GM12873 (cell line): ENCODE data around the gene ZBTB42.

Source experiments
- CTCF ChIP-seq: IDR thresholded peaks from 2 replicates; pipeline ENCODE4 v1.5.1; 2012; ENCODE audit warnings: low read depth, mild to moderate bottlenecking, moderate library complexity, low read length, control low read depth; ENCODE audit not compliant: insufficient read depth; ENCODE audit errors: missing control alignments

Gene ZBTB42

DNA sequence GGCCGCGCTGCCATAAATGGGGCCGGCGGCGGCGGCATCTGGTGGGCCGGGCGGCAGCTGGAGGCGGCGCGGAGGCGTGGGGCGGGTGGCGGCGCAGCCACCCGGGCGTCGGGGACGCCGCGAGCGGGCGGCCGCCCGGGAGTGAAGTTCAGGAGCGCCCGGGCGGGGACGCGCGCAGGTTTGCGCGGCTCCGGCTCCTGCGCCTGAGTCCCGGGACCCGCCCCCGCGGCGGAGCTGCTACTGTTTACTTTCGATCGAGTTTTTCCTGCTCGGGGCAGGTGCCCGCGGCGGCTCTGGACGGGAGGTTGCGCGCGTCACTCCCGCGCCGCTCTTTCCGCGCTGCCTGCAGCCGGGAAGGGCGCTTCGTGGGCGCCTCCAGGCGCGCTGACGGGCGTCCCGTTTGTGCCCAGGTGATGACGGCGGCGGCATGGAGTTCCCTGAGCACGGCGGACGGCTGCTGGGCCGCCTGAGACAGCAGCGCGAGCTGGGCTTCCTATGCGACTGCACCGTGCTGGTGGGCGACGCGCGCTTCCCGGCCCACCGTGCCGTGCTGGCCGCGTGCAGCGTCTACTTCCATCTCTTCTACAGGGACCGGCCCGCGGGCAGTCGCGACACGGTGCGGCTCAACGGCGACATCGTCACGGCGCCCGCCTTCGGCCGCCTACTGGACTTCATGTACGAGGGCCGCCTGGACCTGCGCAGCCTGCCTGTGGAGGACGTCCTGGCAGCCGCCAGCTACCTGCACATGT is at the start of gene ZBTB42:
Gene ZBTB42, plus strand, starts transcription at position 331 of the 749 bp plus-strand sequence. Its CDS starts 97 bp downstream, at position 428.
- TF ChIP-seq CTCF, result no peak

DNA sequence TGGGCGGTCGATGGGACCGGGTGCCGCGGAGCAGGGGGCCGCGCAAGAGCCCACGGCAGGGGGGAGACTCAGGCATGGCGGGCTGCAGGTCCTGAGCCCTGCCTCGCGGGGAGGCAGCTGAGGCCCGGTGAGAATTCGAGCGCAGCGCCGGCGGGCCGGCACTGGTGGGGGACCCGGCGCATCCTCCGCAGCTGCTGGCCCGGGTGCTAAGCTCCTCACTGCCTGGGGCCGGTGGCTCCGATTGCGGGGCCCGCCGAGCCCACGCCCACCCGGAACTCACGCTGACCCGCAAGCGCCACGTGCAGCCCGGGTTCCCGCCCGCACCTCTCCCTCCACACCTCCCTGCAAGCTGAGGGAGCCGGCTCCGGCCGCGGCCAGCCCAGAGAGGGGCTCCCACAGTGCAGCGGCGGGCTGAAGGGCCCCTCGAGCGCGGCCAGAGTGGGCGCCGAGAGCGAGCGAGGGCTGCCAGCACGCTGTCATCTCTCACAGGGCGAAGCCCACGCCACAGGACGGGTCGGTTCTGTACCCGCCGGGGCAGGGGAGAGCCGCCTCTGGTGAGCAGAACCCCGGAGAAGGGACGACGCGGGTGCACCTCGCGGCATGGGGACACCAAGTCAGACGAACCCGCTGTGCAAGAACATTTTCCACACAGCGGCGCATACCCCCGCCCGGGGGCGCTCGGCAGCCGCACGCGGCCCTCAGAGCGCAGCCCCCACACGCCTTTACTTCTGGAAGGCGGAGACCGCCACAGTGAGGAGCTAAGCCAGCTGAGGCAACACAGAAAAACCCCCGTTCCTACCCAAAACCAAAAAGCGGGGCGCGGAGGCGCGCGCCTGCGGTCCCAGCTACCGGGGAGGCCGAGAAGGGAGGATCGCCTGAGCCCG is 49.1 kb upstream of the ZBTB42 start:
- no peak for TF ChIP-seq CTCF

DNA sequence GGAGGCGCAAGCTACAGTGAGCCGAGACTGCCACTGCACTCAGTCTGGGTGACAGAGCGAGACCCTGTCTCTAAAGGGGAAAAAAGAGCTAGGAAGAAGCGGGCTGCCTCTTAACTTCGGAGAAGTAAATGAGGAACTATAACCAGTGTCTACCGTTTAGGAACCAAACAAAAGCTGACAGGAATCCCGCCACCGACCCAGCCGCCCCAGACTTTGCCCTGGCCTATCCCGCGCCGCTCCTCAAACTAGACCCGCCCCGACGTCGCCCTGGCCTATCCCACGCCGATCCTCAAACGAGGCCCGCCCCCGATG is 48.5 kb upstream of the ZBTB42 start:
- no peak for TF ChIP-seq CTCF

DNA sequence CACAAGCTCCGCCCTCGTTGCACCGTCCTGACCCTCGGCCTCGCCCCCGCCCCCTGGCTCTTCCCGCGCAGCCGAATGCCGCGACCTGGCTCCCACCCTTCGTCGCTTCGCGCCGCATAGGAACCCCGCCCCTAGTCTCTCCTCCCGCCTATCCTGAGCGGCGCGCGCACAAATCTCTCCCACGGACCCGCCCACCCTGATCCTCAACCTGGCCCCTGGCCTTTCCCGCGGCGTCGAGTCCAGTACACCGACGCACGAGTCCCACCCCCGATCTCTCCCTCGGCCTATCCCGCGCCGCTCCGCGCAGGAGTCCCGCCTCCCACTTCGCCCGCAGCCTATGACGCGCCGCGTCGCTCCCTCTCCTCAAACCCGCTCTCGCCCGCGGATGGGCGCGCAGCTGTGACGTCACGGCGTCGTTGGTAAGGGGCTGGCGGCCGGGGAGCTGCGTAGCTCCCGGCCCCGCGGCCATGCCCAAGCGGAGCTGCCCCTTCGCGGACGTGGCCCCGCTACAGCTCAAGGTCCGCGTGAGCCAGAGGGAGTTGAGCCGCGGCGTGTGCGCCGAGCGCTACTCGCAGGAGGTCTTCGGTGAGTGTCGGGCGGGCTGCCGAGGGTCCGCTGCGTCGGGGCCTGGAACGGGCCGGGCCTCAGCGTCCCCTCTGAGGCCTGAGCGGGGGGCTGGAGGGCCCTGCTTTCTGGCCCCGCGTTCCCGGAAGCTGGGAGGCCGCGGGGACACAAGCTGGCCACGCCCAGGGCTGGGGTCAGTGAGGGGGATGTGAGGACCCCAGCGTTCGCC is 48.0 kb upstream of the ZBTB42 start, which contains the start of gene SIVA1:
Gene SIVA1, plus strand, starts transcription at position 413 of the 793 bp plus-strand sequence. Its CDS starts 55 bp downstream, at position 468.
- TF ChIP-seq CTCF, result no peak

DNA sequence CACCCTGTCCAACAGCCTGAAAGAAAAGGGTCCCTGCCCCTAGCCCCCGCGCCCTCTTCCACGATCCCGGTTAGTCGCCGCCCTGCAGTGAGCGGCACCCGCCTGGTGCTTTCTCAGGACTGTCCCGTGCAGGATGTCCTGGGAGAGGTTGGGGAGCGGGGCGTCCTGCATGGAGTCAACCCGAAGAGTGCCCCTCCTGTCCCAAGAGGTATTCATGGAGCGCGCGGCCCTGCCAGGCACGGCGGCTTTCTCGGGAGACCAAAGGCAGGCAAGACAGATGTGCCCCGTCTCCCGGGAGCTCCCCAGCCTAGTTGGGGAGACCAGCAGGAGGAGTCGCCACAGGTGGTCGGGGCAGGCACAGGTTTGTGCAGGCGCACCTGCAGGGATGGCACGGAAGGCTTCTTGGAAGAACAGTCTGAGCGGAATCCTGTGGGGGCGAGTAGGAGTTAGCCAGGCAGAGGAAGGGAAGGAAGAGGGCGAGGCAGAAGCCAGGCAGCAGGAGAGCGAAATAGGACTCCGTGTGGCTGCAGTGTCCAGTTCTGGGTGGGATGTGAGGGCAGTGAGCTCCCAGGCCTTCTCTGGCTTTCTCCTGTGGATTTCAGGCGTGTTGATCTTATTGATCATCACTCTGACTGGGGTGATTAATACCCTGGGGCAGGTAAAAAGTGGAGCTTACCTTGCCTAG is 47.2 kb upstream of the ZBTB42 start:
- no peak for TF ChIP-seq CTCF

- no peak for TF ChIP-seq CTCF
Measured at GRCh38 chr14:104754213-104754851, 46.6 kb upstream of the ZBTB42 start.
